Peyer's patch (tissue), 4 donors: ENCODE data around the gene CHML.

Experiments used
- POLR2A ChIP-seq, 2 donors: fragments of 450-650 bp; IDR thresholded peaks; one replicate each; pipeline ENCODE4 v1.5.1; 2017; ENCODE audit warnings: antibody characterized with exemption in 2 of 2, mild to moderate bottlenecking in 2 of 2, moderate library complexity in 2 of 2
- TF ChIP-seq, protein P1 (sequence below), 6 experiments: fragments of 450-650 bp in 4 of 6; fragments of 200-600 bp in 2 of 6; sonication (generic) in 1 of 6; IDR thresholded peaks; one replicate each; pipeline ENCODE4 v1.5.1; 2017 to 2019; ENCODE audit warnings: antibody characterized with exemption in 6 of 6, mild to moderate bottlenecking in 3 of 6, moderate library complexity in 1 of 6

DNA sequence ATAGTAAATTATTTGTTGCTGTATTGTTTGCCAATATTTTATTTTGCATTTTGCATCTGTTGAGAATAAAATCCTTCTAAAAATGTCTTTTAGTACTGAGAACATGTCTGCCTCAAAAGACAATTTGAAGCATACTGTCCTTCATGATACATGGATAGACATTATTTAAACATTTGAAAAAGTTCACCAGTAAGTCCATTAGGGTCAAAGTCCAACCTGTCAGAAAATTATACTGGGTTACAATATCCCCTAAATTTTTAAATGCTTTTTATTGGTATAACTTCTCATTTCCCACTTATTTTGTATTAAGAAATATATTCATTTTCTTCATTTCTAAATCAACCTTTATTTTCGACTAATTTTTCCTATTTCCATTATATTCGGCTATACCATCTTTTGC is 9.3 kb downstream of the CHML start:
- TF ChIP-seq, protein P1, sequence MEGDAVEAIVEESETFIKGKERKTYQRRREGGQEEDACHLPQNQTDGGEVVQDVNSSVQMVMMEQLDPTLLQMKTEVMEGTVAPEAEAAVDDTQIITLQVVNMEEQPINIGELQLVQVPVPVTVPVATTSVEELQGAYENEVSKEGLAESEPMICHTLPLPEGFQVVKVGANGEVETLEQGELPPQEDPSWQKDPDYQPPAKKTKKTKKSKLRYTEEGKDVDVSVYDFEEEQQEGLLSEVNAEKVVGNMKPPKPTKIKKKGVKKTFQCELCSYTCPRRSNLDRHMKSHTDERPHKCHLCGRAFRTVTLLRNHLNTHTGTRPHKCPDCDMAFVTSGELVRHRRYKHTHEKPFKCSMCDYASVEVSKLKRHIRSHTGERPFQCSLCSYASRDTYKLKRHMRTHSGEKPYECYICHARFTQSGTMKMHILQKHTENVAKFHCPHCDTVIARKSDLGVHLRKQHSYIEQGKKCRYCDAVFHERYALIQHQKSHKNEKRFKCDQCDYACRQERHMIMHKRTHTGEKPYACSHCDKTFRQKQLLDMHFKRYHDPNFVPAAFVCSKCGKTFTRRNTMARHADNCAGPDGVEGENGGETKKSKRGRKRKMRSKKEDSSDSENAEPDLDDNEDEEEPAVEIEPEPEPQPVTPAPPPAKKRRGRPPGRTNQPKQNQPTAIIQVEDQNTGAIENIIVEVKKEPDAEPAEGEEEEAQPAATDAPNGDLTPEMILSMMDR (IDR thresholded peaks at IDR 0.05), result no peak
- no peak for TF ChIP-seq POLR2A (IDR thresholded peaks at IDR 0.05)
